WTC11 (cell line): ENCODE measurements around the gene IER2. TPM values are rescaled to one million over a fixed set of nuclear protein-coding genes. Genes with fewer than 3 reads are reported as not detected.

Experiments
- ATAC-seq: fragments of 200-7000 bp; cut with Tn5 transposase; 2 replicates; pipeline ENCODE4 v1.10.0; 2021; ENCODE audit warnings: mild to moderate bottlenecking, moderate library complexity
- CTCF ChIA-PET: fragments of 300-600 bp; sonication (Branson Sonifier 250); formaldehyde crosslinking; loops from one replicate; lab custom pipeline; 2021; ENCODE audit warnings: antibody characterized with exemption; lab: Charles Lee
- POLR2A ChIA-PET: fragments of 350-600 bp; sonication (Branson Sonifier 250); formaldehyde crosslinking; loops from one replicate; lab custom pipeline; 2021; ENCODE audit warnings: antibody characterized with exemption; lab: Charles Lee
- DNase-seq: peaks from one replicate; pipeline ENCODE4 v3.0.0; 2021; ENCODE audit warnings: low spot score
- H3K27ac Mint-ChIP-seq: 2 replicates; pipeline ENCODE4 v1.8.0; 2021; ENCODE audit warnings: mixed read lengths
- H3K27me3 Mint-ChIP-seq: 2 replicates; pipeline ENCODE4 v1.8.0; 2021; ENCODE audit warnings: low read depth, mild to moderate bottlenecking, moderate library complexity, mixed read lengths
- H3K36me3 Mint-ChIP-seq: 2 replicates; pipeline ENCODE4 v1.8.0; 2021; ENCODE audit warnings: mixed read lengths
- H3K4me1 Mint-ChIP-seq: 2 replicates; pipeline ENCODE4 v1.8.0; 2022; ENCODE audit warnings: mixed read lengths
- H3K4me3 Mint-ChIP-seq: 2 replicates; pipeline ENCODE4 v1.8.0; 2021; ENCODE audit warnings: mild to moderate bottlenecking, moderate library complexity, mixed read lengths
- H3K9me3 Mint-ChIP-seq: 2 replicates; pipeline ENCODE4 v1.8.0; 2021; ENCODE audit warnings: mixed read lengths
- CBFB ChIP-seq: sonication (generic); formaldehyde crosslinking; IDR thresholded peaks from 2 replicates; pipeline ENCODE4 v1.8.1; 2022; ENCODE audit warnings: mild to moderate bottlenecking, low read depth, missing genetic modification reagents
- CREB1 ChIP-seq: sonication (generic); formaldehyde crosslinking; IDR thresholded peaks from 2 replicates; pipeline ENCODE4 v1.8.0; 2023; ENCODE audit warnings: mild to moderate bottlenecking, missing genetic modification reagents
- E2F5 ChIP-seq: sonication (generic); formaldehyde crosslinking; IDR thresholded peaks from 2 replicates; pipeline ENCODE4 v1.8.1; 2022; ENCODE audit warnings: mild to moderate bottlenecking, moderate library complexity, missing genetic modification reagents
- ELF4 ChIP-seq: sonication (generic); formaldehyde crosslinking; IDR thresholded peaks from 2 replicates; pipeline ENCODE4 v1.8.1; 2022; ENCODE audit warnings: low read depth, mild to moderate bottlenecking, moderate library complexity, missing genetic modification reagents
- ESRRA ChIP-seq: sonication (generic); formaldehyde crosslinking; IDR thresholded peaks from 2 replicates; pipeline ENCODE4 v1.8.1; 2022; ENCODE audit warnings: mild to moderate bottlenecking, missing genetic modification reagents, borderline replicate concordance
- ETV6 ChIP-seq: sonication (generic); formaldehyde crosslinking; IDR thresholded peaks from 2 replicates; pipeline ENCODE4 v1.8.1; 2022; ENCODE audit warnings: mild to moderate bottlenecking, missing genetic modification reagents
- FOXP4 ChIP-seq: sonication (generic); formaldehyde crosslinking; IDR thresholded peaks from 2 replicates; pipeline ENCODE4 v1.8.0; 2022; ENCODE audit warnings: mild to moderate bottlenecking, missing genetic modification reagents
- GABPB1 ChIP-seq: sonication (generic); formaldehyde crosslinking; IDR thresholded peaks from 2 replicates; pipeline ENCODE4 v1.8.1; 2023; ENCODE audit warnings: mild to moderate bottlenecking, missing genetic modification reagents
- GRHL2 ChIP-seq: fragments of 250-450 bp; sonication (Bioruptor Pico); IDR thresholded peaks from 2 replicates; pipeline ENCODE4 v1.8.0; 2022; ENCODE audit warnings: mild to moderate bottlenecking, moderate library complexity; ENCODE audit not compliant: insufficient replicate concordance, severe bottlenecking
- HMGA2 ChIP-seq: fragments of 250-450 bp; sonication (Bioruptor Pico); IDR thresholded peaks from 2 replicates; pipeline ENCODE4 v1.4.0; 2021; ENCODE audit warnings: mild to moderate bottlenecking, moderate library complexity
- HMGXB4 ChIP-seq: sonication (generic); formaldehyde crosslinking; IDR thresholded peaks from 2 replicates; pipeline ENCODE4 v1.8.1; 2023; ENCODE audit warnings: mild to moderate bottlenecking, moderate library complexity, missing genetic modification reagents
- IRF2 ChIP-seq: sonication (generic); formaldehyde crosslinking; IDR thresholded peaks from 2 replicates; pipeline ENCODE4 v1.8.0; 2022; ENCODE audit warnings: low read depth, missing genetic modification reagents, borderline replicate concordance
- JUN ChIP-seq: sonication (generic); formaldehyde crosslinking; IDR thresholded peaks from 2 replicates; pipeline ENCODE4 v1.8.0; 2023; ENCODE audit warnings: mild to moderate bottlenecking, missing genetic modification reagents
- MAX ChIP-seq: sonication (generic); formaldehyde crosslinking; IDR thresholded peaks from 2 replicates; pipeline ENCODE4 v1.8.0; 2022; ENCODE audit warnings: mild to moderate bottlenecking, missing genetic modification reagents
- MYBL2 ChIP-seq: sonication (generic); formaldehyde crosslinking; IDR thresholded peaks from 2 replicates; pipeline ENCODE4 v1.8.1; 2023; ENCODE audit warnings: mild to moderate bottlenecking, moderate library complexity, missing genetic modification reagents
- NR1H2 ChIP-seq: sonication (generic); formaldehyde crosslinking; IDR thresholded peaks from 2 replicates; pipeline ENCODE4 v1.9.0; 2021; ENCODE audit warnings: mild to moderate bottlenecking, moderate library complexity, missing genetic modification reagents
- NR3C1 ChIP-seq: sonication (generic); formaldehyde crosslinking; conservative IDR thresholded peaks from 2 replicates; pipeline ENCODE4 v1.8.1; 2023; ENCODE audit warnings: low read depth, mild to moderate bottlenecking, missing genetic modification reagents
- SMAD4 ChIP-seq: sonication (generic); formaldehyde crosslinking; IDR thresholded peaks from 2 replicates; pipeline ENCODE4 v1.8.0; 2022; ENCODE audit warnings: mild to moderate bottlenecking, missing genetic modification reagents
- SOX15 ChIP-seq: fragments of 250-450 bp; sonication (Bioruptor Pico); IDR thresholded peaks from 2 replicates; pipeline ENCODE4 v1.9.0; 2021; ENCODE audit warnings: mild to moderate bottlenecking
- TEAD4 ChIP-seq: sonication (generic); formaldehyde crosslinking; IDR thresholded peaks from 2 replicates; pipeline ENCODE4 v1.8.0; 2022; ENCODE audit warnings: mild to moderate bottlenecking, missing genetic modification reagents
- USF1 ChIP-seq: sonication (generic); formaldehyde crosslinking; IDR thresholded peaks from 2 replicates; pipeline ENCODE4 v1.8.0; 2022; ENCODE audit warnings: mild to moderate bottlenecking, missing genetic modification reagents
- USF2 ChIP-seq: sonication (generic); formaldehyde crosslinking; IDR thresholded peaks from 2 replicates; pipeline ENCODE4 v1.8.1; 2023; ENCODE audit warnings: mild to moderate bottlenecking, missing genetic modification reagents, moderate library complexity
- ZNF219 ChIP-seq: sonication (generic); formaldehyde crosslinking; IDR thresholded peaks from 2 replicates; pipeline ENCODE4 v1.8.0; 2023; ENCODE audit warnings: missing genetic modification reagents, mild to moderate bottlenecking, borderline replicate concordance
- ZNF232 ChIP-seq: sonication (generic); formaldehyde crosslinking; IDR thresholded peaks from 2 replicates; pipeline ENCODE4 v1.8.0; 2022; ENCODE audit warnings: mild to moderate bottlenecking, missing genetic modification reagents
- ZNF281 ChIP-seq: sonication (generic); formaldehyde crosslinking; IDR thresholded peaks from 2 replicates; pipeline ENCODE4 v1.8.0; 2023; ENCODE audit warnings: mild to moderate bottlenecking, missing genetic modification reagents
- ZNF423 ChIP-seq: fragments of 250-450 bp; sonication (Bioruptor Pico); IDR thresholded peaks from 2 replicates; pipeline ENCODE4 v2.1.2; 2022; ENCODE audit warnings: mild to moderate bottlenecking, moderate library complexity
- total RNA-seq: library from RNA; stranded (reverse); gene quantifications from 3 replicates; pipeline ENCODE4 v1.2.3, GENCODE V29; 2021

IER2 gene
- total RNA-seq, 1 experiment from 2014 or later = 138 TPM

GRCh38 chr19:13151605-13152355 is 1.6 kb downstream of the IER2 start:
- Mint-ChIP-seq H3K4me3 (peak overlapping the region; percentile 99), H3K4me1 (peaks cover 20% of the 10 kb centered on the region), H3K9me3 (no peaks in the 10 kb centered on the region), H3K27me3 (peaks cover 7% of the 10 kb centered on the region; the same call in 1 of the 2 replicates), H3K27ac (peak overlapping the region; percentile 99), H3K36me3 (peaks cover 20% of the 10 kb centered on the region)
- POLR2A ChIA-PET = interaction anchor here (0.8 to 5.5 kb wide), 14 partner anchors 13 to 695 kb away, joined by 3 to 167 read pairs (median 4); partner anchors contain the start of gene NACC1
- DNase-seq = peak; percentile 97
- CTCF ChIA-PET = interaction anchor here (0.8 to 2.2 kb wide), 5 partner anchors 12 to 985 kb away, joined by 3 to 21 read pairs (median 5); no protein-coding TSS in a partner anchor
- peak; percentile 37 for ATAC-seq
- TF ChIP-seq NR3C1 (CRISPR knock-in tag) (no peak), USF2 (CRISPR knock-in tag) (peak; percentile 77), ESRRA (CRISPR knock-in tag) (no peak), MYBL2 (CRISPR knock-in tag) (0 out of 2 replicates have a peak, but pooled peaks have one; percentile 29), ZNF281 (CRISPR knock-in tag) (peak; percentile 77; the same call in 1 of the 2 replicates), ZNF219 (peak; percentile 36; the same call in 1 of the 2 replicates), CREB1 (CRISPR knock-in tag) (peak; percentile 69; the same call in 1 of the 2 replicates), NR1H2 (CRISPR knock-in tag) (no peak), E2F5 (peak; percentile 97), JUN (CRISPR knock-in tag) (peak; percentile 76; the same call in 1 of the 2 replicates), GRHL2 (CRISPR knock-in tag) (no peak), ZNF232 (CRISPR knock-in tag) (no peak), ZNF423 (CRISPR knock-in tag) (peak; percentile 97), USF1 (CRISPR knock-in tag) (peak; percentile 82), FOXP4 (CRISPR knock-in tag) (peak; percentile 56; the same call in 1 of the 2 replicates), IRF2 (CRISPR knock-in tag) (no peak; the same call in 1 of the 2 replicates), MAX (CRISPR knock-in tag) (peak; percentile 86), ELF4 (CRISPR knock-in tag) (no peak), SMAD4 (CRISPR knock-in tag) (0 out of 2 replicates have a peak, but pooled peaks have one; percentile 76), TEAD4 (CRISPR knock-in tag) (peak; percentile 70; the same call in 1 of the 2 replicates), ETV6 (CRISPR knock-in tag) (peak; percentile 69), CBFB (CRISPR knock-in tag) (peak; percentile 68; the same call in 1 of the 2 replicates), HMGA2 (CRISPR knock-in tag) (no peak), HMGXB4 (no peak), GABPB1 (CRISPR knock-in tag) (no peak), SOX15 (CRISPR knock-in tag) (no peak)
